Upper lobe of left lung (tissue), 4 donors: Measurements from ENCODE around the gene MYO15A.

ENCODE experiments used
- POLR2AphosphoS5 ChIP-seq, 2 donors: sonication (generic); formaldehyde crosslinking; IDR thresholded peaks; one replicate each; pipeline ENCODE4 v1.5.1; 2017; ENCODE audit warnings: antibody characterized with exemption in 2 of 2
- TF ChIP-seq, protein P1 (sequence below), 6 experiments: fragments of 450-650 bp in 4 of 6; fragments of 200-600 bp in 2 of 6; sonication (generic) in 2 of 6; IDR thresholded peaks; one replicate each; pipeline ENCODE4 v1.5.1; 2016 to 2019; ENCODE audit warnings: antibody characterized with exemption in 6 of 6

DNA sequence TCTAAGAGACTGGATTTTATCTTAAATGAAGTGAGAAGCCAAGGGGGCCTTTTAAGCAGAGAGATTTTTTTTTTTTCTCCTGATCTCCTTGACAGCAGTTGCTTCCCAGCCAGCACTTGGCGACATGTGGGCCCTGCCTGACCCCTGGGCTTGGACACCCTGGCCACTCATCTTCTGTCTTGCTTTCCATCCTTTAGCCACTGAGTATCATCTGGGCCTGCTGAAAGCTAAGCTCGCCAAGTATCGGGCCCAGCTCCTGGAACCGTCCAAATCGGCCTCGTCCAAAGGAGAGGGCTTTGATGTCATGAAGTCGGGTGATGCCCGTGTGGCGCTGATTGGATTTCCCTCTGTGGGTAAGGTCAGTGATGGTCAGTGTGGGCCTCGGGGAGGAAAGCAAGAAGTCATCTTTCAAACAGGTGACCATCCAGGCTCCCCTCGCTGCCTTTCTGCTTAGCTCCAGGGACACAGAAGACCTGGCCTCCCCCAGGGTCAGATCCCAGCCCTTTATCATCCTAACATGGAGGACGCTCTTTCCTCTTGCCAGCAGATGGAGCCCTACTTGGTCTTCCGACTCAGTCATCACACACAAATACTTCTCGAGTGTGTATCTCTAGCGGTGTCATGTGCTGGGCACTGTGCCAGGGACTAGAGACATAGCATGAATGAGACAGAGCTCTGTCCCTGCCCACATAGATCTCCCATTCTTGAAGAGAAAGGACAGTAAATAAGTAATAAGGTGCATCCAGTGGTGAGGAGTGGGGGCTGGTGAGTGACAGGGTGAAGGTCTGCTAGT lies 14.7 kb upstream of the MYO15A start:
- TF ChIP-seq, protein P1, sequence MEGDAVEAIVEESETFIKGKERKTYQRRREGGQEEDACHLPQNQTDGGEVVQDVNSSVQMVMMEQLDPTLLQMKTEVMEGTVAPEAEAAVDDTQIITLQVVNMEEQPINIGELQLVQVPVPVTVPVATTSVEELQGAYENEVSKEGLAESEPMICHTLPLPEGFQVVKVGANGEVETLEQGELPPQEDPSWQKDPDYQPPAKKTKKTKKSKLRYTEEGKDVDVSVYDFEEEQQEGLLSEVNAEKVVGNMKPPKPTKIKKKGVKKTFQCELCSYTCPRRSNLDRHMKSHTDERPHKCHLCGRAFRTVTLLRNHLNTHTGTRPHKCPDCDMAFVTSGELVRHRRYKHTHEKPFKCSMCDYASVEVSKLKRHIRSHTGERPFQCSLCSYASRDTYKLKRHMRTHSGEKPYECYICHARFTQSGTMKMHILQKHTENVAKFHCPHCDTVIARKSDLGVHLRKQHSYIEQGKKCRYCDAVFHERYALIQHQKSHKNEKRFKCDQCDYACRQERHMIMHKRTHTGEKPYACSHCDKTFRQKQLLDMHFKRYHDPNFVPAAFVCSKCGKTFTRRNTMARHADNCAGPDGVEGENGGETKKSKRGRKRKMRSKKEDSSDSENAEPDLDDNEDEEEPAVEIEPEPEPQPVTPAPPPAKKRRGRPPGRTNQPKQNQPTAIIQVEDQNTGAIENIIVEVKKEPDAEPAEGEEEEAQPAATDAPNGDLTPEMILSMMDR (IDR thresholded peaks at IDR 0.05), result no peak
- TF ChIP-seq POLR2AphosphoS5 (IDR thresholded peaks at IDR 0.05), result no peak
